Activated CD8-positive, alpha-beta memory T cell treated with anti-CD3 and anti-CD28 coated beads, Interleukin-2, amount 10 ng/mL, durations not matched to agents 7 days and 5 days (primary cell): ENCODE data around the gene PKNOX2. TPM values are rescaled to one million over a fixed set of nuclear protein-coding genes. Genes with fewer than 3 reads are reported as not detected.

Experiments used
- ATAC-seq: fragments of 150-1000 bp; cut with Tn5 transposase; one replicate; pipeline ENCODE4 v1.10.0; 2021; ENCODE audit warnings: moderate library complexity
- CTCF ChIA-PET: fragments of 350-600 bp; sonication (Branson Sonifier 250); formaldehyde crosslinking; loops from one replicate; lab custom pipeline; 2021; ENCODE audit warnings: antibody characterized with exemption; lab: Charles Lee
- DNase-seq: peaks from one replicate; pipeline ENCODE4 v3.0.0-alpha.2; 2020
- H3K27ac Mint-ChIP-seq: one replicate; pipeline ENCODE4 v1.8.0; 2021; ENCODE audit warnings: mild to moderate bottlenecking, mixed read lengths
- H3K27me3 Mint-ChIP-seq: one replicate; pipeline ENCODE4 v1.8.0; 2021; ENCODE audit warnings: mixed read lengths
- H3K36me3 Mint-ChIP-seq: one replicate; pipeline ENCODE4 v1.8.0; 2021; ENCODE audit warnings: mild to moderate bottlenecking, mixed read lengths
- H3K4me1 Mint-ChIP-seq: one replicate; pipeline ENCODE4 v1.8.0; 2021; ENCODE audit warnings: mixed read lengths
- H3K4me3 Mint-ChIP-seq: one replicate; pipeline ENCODE4 v1.8.0; 2021; ENCODE audit warnings: mild to moderate bottlenecking, moderate library complexity, mixed read lengths
- H3K9me3 Mint-ChIP-seq: one replicate; pipeline ENCODE4 v1.8.0; 2022; ENCODE audit warnings: low read depth, mixed read lengths
- total RNA-seq, 2 experiments: library from RNA; stranded (reverse); gene quantifications; one replicate each; pipeline ENCODE4 v1.2.3, GENCODE V29; 2021

Gene PKNOX2
- total RNA-seq, 2 experiments from 2014 or later = not detected

- Mint-ChIP-seq H3K27ac (no peak overlapping the region), H3K4me1 (no peaks in the 10 kb centered on the region), H3K27me3 (peaks cover 22% of the 10 kb centered on the region), H3K9me3 (no peaks in the 10 kb centered on the region), H3K4me3 (no peak overlapping the region), H3K36me3 (no peaks in the 10 kb centered on the region)
- no peak for ATAC-seq
- CTCF ChIA-PET = no interaction called here
- DNase-seq = no peak
Observed at GRCh38 chr11:125289419-125290098, 125.0 kb downstream of the PKNOX2 start.

GRCh38 chr11:125290263-125290662, 125.7 kb downstream of the PKNOX2 start:
- Mint-ChIP-seq H3K9me3 (no peaks in the 10 kb centered on the region), H3K27ac (no peak overlapping the region), H3K27me3 (peaks cover 22% of the 10 kb centered on the region), H3K4me1 (no peaks in the 10 kb centered on the region), H3K4me3 (no peak overlapping the region), H3K36me3 (no peaks in the 10 kb centered on the region)
- CTCF ChIA-PET = no interaction called here
- no peak for DNase-seq
- no peak for ATAC-seq

GRCh38 chr11:125292100-125292499, 127.5 kb downstream of the PKNOX2 start:
- CTCF ChIA-PET = no interaction called here
- DNase-seq (no peak), ATAC-seq (no peak)
- peaks cover 20% of the 10 kb centered on the region for H3K27me3 Mint-ChIP-seq
- H3K27ac Mint-ChIP-seq = no peak overlapping the region
- H3K4me1 Mint-ChIP-seq = no peaks in the 10 kb centered on the region
- no peaks in the 10 kb centered on the region for H3K9me3 Mint-ChIP-seq
- no peak overlapping the region for H3K4me3 Mint-ChIP-seq
- no peaks in the 10 kb centered on the region for H3K36me3 Mint-ChIP-seq

GRCh38 chr11:125293596-125293995, 129.0 kb downstream of the PKNOX2 start:
- Mint-ChIP-seq H3K4me1 (no peaks in the 10 kb centered on the region), H3K4me3 (no peak overlapping the region)

GRCh38 chr11:125295931-125296330, 131.4 kb downstream of the PKNOX2 start:
- DNase-seq (no peak), ATAC-seq (no peak)
- Mint-ChIP-seq H3K4me1 (no peaks in the 10 kb centered on the region), H3K36me3 (no peaks in the 10 kb centered on the region), H3K9me3 (no peaks in the 10 kb centered on the region), H3K27me3 (peaks cover 15% of the 10 kb centered on the region), H3K27ac (no peak overlapping the region), H3K4me3 (no peak overlapping the region)
- CTCF ChIA-PET = no interaction called here

More at GRCh38 chr11:125293596-125293995, 129.0 kb downstream of the PKNOX2 start:
- no peak overlapping the region for H3K27ac Mint-ChIP-seq
- peaks cover 16% of the 10 kb centered on the region for H3K27me3 Mint-ChIP-seq
- ATAC-seq (no peak), DNase-seq (no peak)
- H3K9me3 Mint-ChIP-seq = no peaks in the 10 kb centered on the region
- H3K36me3 Mint-ChIP-seq = no peaks in the 10 kb centered on the region
- CTCF ChIA-PET = no interaction called here

GRCh38 chr11:125297346-125297915, 132.9 kb downstream of the PKNOX2 start:
- H3K27me3 Mint-ChIP-seq = peaks cover 8% of the 10 kb centered on the region
- CTCF ChIA-PET = no interaction called here
- ATAC-seq (no peak), DNase-seq (no peak)
- H3K36me3 Mint-ChIP-seq = no peaks in the 10 kb centered on the region
- H3K4me1 Mint-ChIP-seq = no peaks in the 10 kb centered on the region
- no peak overlapping the region for H3K27ac Mint-ChIP-seq
- H3K4me3 Mint-ChIP-seq = no peak overlapping the region
- no peaks in the 10 kb centered on the region for H3K9me3 Mint-ChIP-seq

- ATAC-seq (no peak), DNase-seq (no peak)
- CTCF ChIA-PET = no interaction called here
- Mint-ChIP-seq H3K36me3 (no peaks in the 10 kb centered on the region), H3K4me1 (no peaks in the 10 kb centered on the region), H3K9me3 (no peaks in the 10 kb centered on the region), H3K4me3 (no peak overlapping the region), H3K27me3 (peaks cover 4% of the 10 kb centered on the region), H3K27ac (no peak overlapping the region)
Observed at GRCh38 chr11:125299061-125299615, 134.6 kb downstream of the PKNOX2 start.

- Mint-ChIP-seq H3K4me1 (no peaks in the 10 kb centered on the region), H3K9me3 (no peaks in the 10 kb centered on the region), H3K4me3 (no peak overlapping the region), H3K27ac (no peak overlapping the region), H3K36me3 (no peaks in the 10 kb centered on the region), H3K27me3 (peaks cover 3% of the 10 kb centered on the region)
- CTCF ChIA-PET = no interaction called here
- ATAC-seq = no peak
- no peak for DNase-seq
Observed at GRCh38 chr11:125299821-125300220, 135.3 kb downstream of the PKNOX2 start.

- Mint-ChIP-seq H3K4me1 (no peaks in the 10 kb centered on the region), H3K9me3 (no peaks in the 10 kb centered on the region), H3K27ac (no peak overlapping the region), H3K4me3 (no peak overlapping the region), H3K36me3 (no peaks in the 10 kb centered on the region), H3K27me3 (peaks cover 3% of the 10 kb centered on the region)
- CTCF ChIA-PET = no interaction called here
- DNase-seq (no peak), ATAC-seq (no peak)
Observed at GRCh38 chr11:125300791-125301218, 136.3 kb downstream of the PKNOX2 start.

GRCh38 chr11:125301346-125301745, 136.8 kb downstream of the PKNOX2 start:
- Mint-ChIP-seq H3K27ac (no peak overlapping the region), H3K4me1 (no peaks in the 10 kb centered on the region), H3K4me3 (no peak overlapping the region), H3K27me3 (peaks cover 3% of the 10 kb centered on the region), H3K9me3 (no peaks in the 10 kb centered on the region), H3K36me3 (no peaks in the 10 kb centered on the region)
- ATAC-seq (no peak), DNase-seq (no peak)
- CTCF ChIA-PET = no interaction called here

- ATAC-seq (no peak), DNase-seq (no peak)
- CTCF ChIA-PET = no interaction called here
- Mint-ChIP-seq H3K27ac (no peak overlapping the region), H3K9me3 (no peaks in the 10 kb centered on the region), H3K4me3 (no peak overlapping the region), H3K4me1 (no peaks in the 10 kb centered on the region), H3K36me3 (no peaks in the 10 kb centered on the region), H3K27me3 (peaks cover 6% of the 10 kb centered on the region)
Observed at GRCh38 chr11:125303186-125303585, 138.6 kb downstream of the PKNOX2 start.

- Mint-ChIP-seq H3K36me3 (no peaks in the 10 kb centered on the region), H3K4me1 (no peaks in the 10 kb centered on the region), H3K27me3 (peaks cover 8% of the 10 kb centered on the region), H3K9me3 (no peaks in the 10 kb centered on the region), H3K27ac (no peak overlapping the region), H3K4me3 (no peak overlapping the region)
- ATAC-seq = no peak
- CTCF ChIA-PET = no interaction called here
- no peak for DNase-seq
Observed at GRCh38 chr11:125303694-125304093, 139.1 kb downstream of the PKNOX2 start.

- Mint-ChIP-seq H3K4me3 (no peak overlapping the region), H3K27me3 (peaks cover 8% of the 10 kb centered on the region), H3K27ac (no peak overlapping the region), H3K4me1 (no peaks in the 10 kb centered on the region), H3K9me3 (no peaks in the 10 kb centered on the region), H3K36me3 (no peaks in the 10 kb centered on the region)
- CTCF ChIA-PET = no interaction called here
- DNase-seq = no peak
- ATAC-seq = no peak
Observed at GRCh38 chr11:125304136-125304535, 139.6 kb downstream of the PKNOX2 start.

GRCh38 chr11:125304876-125305275, 140.3 kb downstream of the PKNOX2 start:
- CTCF ChIA-PET = no interaction called here
- DNase-seq (no peak), ATAC-seq (no peak)
- no peaks in the 10 kb centered on the region for H3K9me3 Mint-ChIP-seq
- H3K4me3 Mint-ChIP-seq = no peak overlapping the region
- H3K27me3 Mint-ChIP-seq = peaks cover 9% of the 10 kb centered on the region
- H3K4me1 Mint-ChIP-seq = no peaks in the 10 kb centered on the region
- no peaks in the 10 kb centered on the region for H3K36me3 Mint-ChIP-seq
- H3K27ac Mint-ChIP-seq = no peak overlapping the region
